H9 (cell line): ENCODE data around the gene PCYT1B. TPM values are rescaled to one million over a fixed set of nuclear protein-coding genes. Genes with fewer than 3 reads are reported as not detected.

Experiments
- DNase-seq: peaks from one replicate; pipeline ENCODE4 v3.0.0-alpha.2; 2017
- H2AFZ ChIP-seq: one replicate; pipeline ENCODE4 v1.6.1; 2013; ENCODE audit warnings: mild to moderate bottlenecking, low read length, control low read depth, moderate library complexity
- H2AK5ac ChIP-seq: 2 replicates; pipeline ENCODE4 v1.6.1; 2013; ENCODE audit warnings: low read length, control low read depth, mixed read lengths; ENCODE audit not compliant: insufficient read length
- H2BK120ac ChIP-seq: one replicate; pipeline ENCODE4 v1.6.1; 2013; ENCODE audit warnings: low read depth, mild to moderate bottlenecking, low read length, control low read depth, inconsistent platforms; ENCODE audit not compliant: poor library complexity, severe bottlenecking
- H2BK12ac ChIP-seq: 2 replicates; pipeline ENCODE4 v1.6.1; 2013; ENCODE audit warnings: low read length, control low read depth, mixed read lengths, low read depth; ENCODE audit not compliant: insufficient read length
- H2BK15ac ChIP-seq: 2 replicates; pipeline ENCODE4 v1.6.1; 2013; ENCODE audit warnings: low read depth, low read length, control low read depth
- H2BK20ac ChIP-seq: one replicate; pipeline ENCODE4 v1.6.1; 2013; ENCODE audit warnings: low read depth, mild to moderate bottlenecking, low read length, control low read depth, inconsistent platforms; ENCODE audit not compliant: poor library complexity, severe bottlenecking
- H2BK5ac ChIP-seq: 2 replicates; pipeline ENCODE4 v1.6.1; 2013; ENCODE audit warnings: low read length, control low read depth, mixed read lengths; ENCODE audit not compliant: insufficient read length
- H3K14ac ChIP-seq: 2 replicates; pipeline ENCODE4 v1.6.1; 2013; ENCODE audit warnings: low read length, control low read depth; ENCODE audit not compliant: insufficient read depth
- H3K18ac ChIP-seq: 2 replicates; pipeline ENCODE4 v1.6.1; 2013; ENCODE audit warnings: low read depth, mild to moderate bottlenecking, mixed read lengths, low read length, control low read depth; ENCODE audit not compliant: insufficient read length
- H3K23ac ChIP-seq: 2 replicates; pipeline ENCODE4 v1.6.1; 2013; ENCODE audit warnings: low read length, control low read depth, mixed read lengths, low read depth; ENCODE audit not compliant: insufficient read length
- H3K23me2 ChIP-seq: 2 replicates; pipeline ENCODE4 v1.6.1; 2013; ENCODE audit warnings: low read depth, mild to moderate bottlenecking, mixed read lengths, low read length, control low read depth; ENCODE audit not compliant: insufficient read length, poor library complexity, severe bottlenecking
- H3K27ac ChIP-seq: 2 replicates; pipeline ENCODE4 v1.5.1; 2013; ENCODE audit warnings: low read length, control low read depth, mixed read lengths, low read depth; ENCODE audit not compliant: insufficient read length
- H3K27me3 ChIP-seq: 2 replicates; pipeline ENCODE4 v1.6.1; 2013; ENCODE audit warnings: low read length, control low read depth, inconsistent platforms; ENCODE audit not compliant: insufficient read depth
- H3K4ac ChIP-seq: 2 replicates; pipeline ENCODE4 v1.6.1; 2013; ENCODE audit warnings: low read depth, mild to moderate bottlenecking, control low read depth, inconsistent platforms, low read length, moderate library complexity
- H3K4me1 ChIP-seq: 2 replicates; pipeline ENCODE4 v1.6.1; 2013; ENCODE audit warnings: low read length, control low read depth, inconsistent platforms; ENCODE audit not compliant: insufficient read depth
- H3K4me2 ChIP-seq: 2 replicates; pipeline ENCODE4 v1.6.1; 2013; ENCODE audit warnings: low read length, control low read depth, mixed read lengths; ENCODE audit not compliant: insufficient read length, insufficient read depth
- H3K56ac ChIP-seq: 2 replicates; pipeline ENCODE4 v1.6.1; 2013; ENCODE audit warnings: low read depth, mild to moderate bottlenecking, mixed read lengths, low read length, control low read depth; ENCODE audit not compliant: insufficient read length
- H3K79me1 ChIP-seq: 2 replicates; pipeline ENCODE4 v1.6.1; 2013; ENCODE audit warnings: low read depth, mild to moderate bottlenecking, moderate library complexity, low read length, control low read depth, inconsistent platforms; ENCODE audit not compliant: insufficient read depth, poor library complexity, severe bottlenecking
- H3K79me2 ChIP-seq: 2 replicates; pipeline ENCODE4 v1.6.1; 2013; ENCODE audit warnings: low read length, control low read depth, inconsistent platforms; ENCODE audit not compliant: insufficient read depth
- H3K9ac ChIP-seq: 2 replicates; pipeline ENCODE4 v1.6.1; 2013; ENCODE audit warnings: low read length, control low read depth, mixed read lengths; ENCODE audit not compliant: insufficient read length; ENCODE audit errors: extremely low read depth
- H3K9me3 ChIP-seq: one replicate; pipeline ENCODE4 v1.6.1; 2013; ENCODE audit warnings: low read depth, low read length, inconsistent platforms; ENCODE audit not compliant: control insufficient read depth
- H3T11ph ChIP-seq: one replicate; pipeline ENCODE4 v1.6.1; 2013; ENCODE audit warnings: mild to moderate bottlenecking, low read length, control low read depth, inconsistent platforms
- H4K20me1 ChIP-seq: one replicate; pipeline ENCODE4 v1.6.1; 2013; ENCODE audit not compliant: control insufficient read depth, insufficient read length, insufficient read depth
- H4K5ac ChIP-seq: 2 replicates; pipeline ENCODE4 v1.6.1; 2013; ENCODE audit warnings: low read depth, mild to moderate bottlenecking, mixed read lengths, low read length, control low read depth; ENCODE audit not compliant: insufficient read length
- H4K8ac ChIP-seq: replicated peaks from 2 replicates; pipeline ENCODE4 v1.6.1; 2013; ENCODE audit warnings: low read length, control low read depth, mixed read lengths, low read depth; ENCODE audit not compliant: insufficient read length
- H4K91ac ChIP-seq: 2 replicates; pipeline ENCODE4 v1.6.1; 2013; ENCODE audit warnings: low read depth, mild to moderate bottlenecking, moderate library complexity, mixed read lengths, low read length, control low read depth; ENCODE audit not compliant: insufficient read length
- H3K27ac Mint-ChIP-seq, 3 experiments: 2 replicates in 2 of 3; 3 replicates in 1 of 3; pipeline ENCODE4 v1.8.0; 2020 to 2021; ENCODE audit warnings: mixed read lengths in 3 of 3, mild to moderate bottlenecking in 1 of 3, moderate library complexity in 1 of 3
- H3K27me3 Mint-ChIP-seq: 2 replicates; pipeline ENCODE4 v1.8.0; 2021; ENCODE audit warnings: low read depth, mild to moderate bottlenecking, moderate library complexity, mixed read lengths
- H3K36me3 Mint-ChIP-seq, 3 experiments: 2 replicates in 2 of 3; 3 replicates in 1 of 3; pipeline ENCODE4 v1.8.0; 2020 to 2021; ENCODE audit warnings: low read depth in 3 of 3, mixed read lengths in 3 of 3; ENCODE audit not compliant: insufficient read depth in 1 of 3
- H3K4me1 Mint-ChIP-seq, 2 experiments: 2 replicates each; pipeline ENCODE4 v1.8.0; 2020; ENCODE audit warnings: mixed read lengths in 2 of 2
- H3K4me3 Mint-ChIP-seq, 2 experiments: 2 replicates in 1 of 2; 3 replicates in 1 of 2; pipeline ENCODE4 v1.8.0; 2020 to 2021; ENCODE audit warnings: mild to moderate bottlenecking in 2 of 2, mixed read lengths in 2 of 2, moderate library complexity in 1 of 2
- H3K9me3 Mint-ChIP-seq, 2 experiments: 2 replicates in 1 of 2; 3 replicates in 1 of 2; pipeline ENCODE4 v1.8.0; 2020; ENCODE audit warnings: mild to moderate bottlenecking in 2 of 2, mixed read lengths in 2 of 2, moderate library complexity in 1 of 2
- CTCF ChIP-seq: fragments of 200-600 bp; sonication (generic); conservative IDR thresholded peaks from 3 replicates; pipeline ENCODE4 v1.8.0; 2021; ENCODE audit warnings: antibody characterized with exemption, mild to moderate bottlenecking
- WGBS: extraction: QIAGEN DNeasy Blood & Tissue Kit; methylation state at CpG from one replicate; pipeline ENCODE4 v1.1.7; 2013; ENCODE audit warnings: missing lambda C conversion rate, low lambda C conversion rate, mixed read lengths; ENCODE audit not compliant: insufficient read length; ENCODE audit errors: extremely low coverage; 5-methylcytosine and 5-hydroxymethylcytosine counted together
- total RNA-seq: library from RNA; stranded (reverse); gene quantifications from 2 replicates; pipeline ENCODE4 v1.2.1, GENCODE V29; 2021

PCYT1B gene
- total RNA-seq, 1 experiment from 2014 or later, result 29.1 TPM

DNA sequence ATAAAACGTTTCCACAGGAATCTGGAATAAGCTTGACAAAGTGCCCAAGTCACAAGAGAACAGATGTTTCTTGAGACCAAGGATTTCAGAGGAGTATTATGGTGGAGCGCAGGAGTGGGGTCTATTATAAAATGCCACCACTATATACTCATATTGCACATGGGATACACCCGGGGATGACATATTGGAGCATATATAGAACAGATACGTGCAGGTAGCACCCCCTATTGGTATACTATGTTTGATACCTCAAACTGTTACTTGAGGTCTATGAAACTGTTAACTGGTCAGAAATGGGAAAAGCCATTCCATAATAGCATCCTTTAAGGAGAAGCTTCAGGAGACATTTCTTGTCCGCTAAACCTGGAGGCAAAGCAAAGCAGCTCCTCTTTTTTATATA, 86.0 kb downstream of the PCYT1B start:
- no peak overlapping the region for H3K23ac ChIP-seq
- Mint-ChIP-seq H3K4me3 (no peak overlapping the region), H3K27ac (no peak overlapping the region), H3K9me3 (no peaks in the 10 kb centered on the region), H3K27me3 (no peaks in the 10 kb centered on the region), H3K4me1 (peaks cover 0 to 13% of the 10 kb centered on the region in 2 experiments; a peak in 3 of 4 replicates), H3K36me3 (peaks cover 0 to 14% (median 7%) of the 10 kb centered on the region in 3 experiments; a peak in 5 of 7 replicates)
- no peak overlapping the region for H2BK120ac ChIP-seq
- no peak overlapping the region for H2BK15ac ChIP-seq
- H4K20me1 ChIP-seq, result no peaks in the 10 kb centered on the region
- H4K8ac ChIP-seq, result no peak overlapping the region
- no peaks in the 10 kb centered on the region for H3K4me1 ChIP-seq
- H2BK12ac ChIP-seq, result no peak overlapping the region
- H3K9ac ChIP-seq, result no peak overlapping the region
- no peaks in the 10 kb centered on the region for H3K79me1 ChIP-seq
- H2BK5ac ChIP-seq, result no peak overlapping the region
- no peak overlapping the region for H3K27ac ChIP-seq
- no peak overlapping the region for H2AK5ac ChIP-seq
- TF ChIP-seq CTCF, result peak; percentile 68
- H3K27me3 ChIP-seq, result no peaks in the 10 kb centered on the region
- H4K5ac ChIP-seq, result no peak overlapping the region
- H2BK20ac ChIP-seq, result no peak overlapping the region
- DNase-seq, result no peak
- H3T11ph ChIP-seq, result no peak overlapping the region
- no peak overlapping the region for H3K4ac ChIP-seq
- WGBS, result no CpG with 5 or more reads among the region's 5 CpGs
- H3K4me2 ChIP-seq, result no peak overlapping the region
- H3K9me3 ChIP-seq, result no peaks in the 10 kb centered on the region
- H3K56ac ChIP-seq, result no peak overlapping the region
- no peaks in the 10 kb centered on the region for H3K79me2 ChIP-seq
- no peak overlapping the region for H3K18ac ChIP-seq
- H2AFZ ChIP-seq, result no peak overlapping the region
- H3K23me2 ChIP-seq, result no peaks in the 10 kb centered on the region
- no peak overlapping the region for H4K91ac ChIP-seq
- no peak overlapping the region for H3K14ac ChIP-seq
